ENCODE data around the gene METTL1.

METTL1 gene

GRCh38 chr12:57732270-57732669 lies 39.6 kb downstream of the METTL1 start:
- Histone ChIP-seq H3K4me1 (ENCODE audit: insufficient read depth, low read length, poor library complexity, severe bottlenecking) (no peaks in the 10 kb centered on the region), H3K36me3 (ENCODE audit: insufficient read depth, low read length) (peaks cover 70% of the 10 kb centered on the region; the same call in 1 of the 2 replicates), H4K20me1 (ENCODE audit: insufficient read depth, low read length, poor library complexity, severe bottlenecking) (peaks cover 17% of the 10 kb centered on the region), H3K4me3 (ENCODE audit: low read length, poor library complexity, severe bottlenecking) (no peak overlapping the region), H3K9me3 (ENCODE audit: insufficient read depth, low read depth, low read length) (no peaks in the 10 kb centered on the region), H3K4me2 (ENCODE audit: low read depth, low read length, poor library complexity, severe bottlenecking) (no peak overlapping the region), H3K9ac (ENCODE audit: low read depth, low read length, poor library complexity, severe bottlenecking) (no peak overlapping the region), H3K9me2 (replicated peaks; ENCODE audit: low read depth, low read length) (no peaks in the 10 kb centered on the region), H3F3A (ENCODE audit: low read depth) (no peaks in the 10 kb centered on the region), H2AFZ (ENCODE audit: low read length) (no peak overlapping the region), H3K27me3 (ENCODE audit: insufficient read depth, low read length, poor library complexity, severe bottlenecking) (no peaks in the 10 kb centered on the region), H3K79me2 (ENCODE audit: insufficient read depth, low read length) (peaks cover 25% of the 10 kb centered on the region; the same call in 1 of the 2 replicates)
- no peak for TF ChIP-seq EZH2phosphoT487 (IDR thresholded peaks at IDR 0.05; ENCODE audit: borderline replicate concordance)
- TF ChIP-seq CTCF (conservative IDR thresholded peaks at IDR 0.05; ENCODE audit: low read length): no peak

GRCh38 chr12:57731411-57732080 lies 40.4 kb downstream of the METTL1 start:
- Histone ChIP-seq H3K79me2 (ENCODE audit: insufficient read depth, low read length) (peaks cover 18% of the 10 kb centered on the region; the same call in 1 of the 2 replicates), H2AFZ (ENCODE audit: low read length) (no peak overlapping the region), H3F3A (ENCODE audit: low read depth) (no peaks in the 10 kb centered on the region), H3K36me3 (ENCODE audit: insufficient read depth, low read length) (peaks cover 75% of the 10 kb centered on the region; the same call in 1 of the 2 replicates), H3K4me3 (ENCODE audit: low read length, poor library complexity, severe bottlenecking) (no peak overlapping the region), H3K9me2 (replicated peaks; ENCODE audit: low read depth, low read length) (no peaks in the 10 kb centered on the region), H3K4me1 (ENCODE audit: insufficient read depth, low read length, poor library complexity, severe bottlenecking) (no peaks in the 10 kb centered on the region), H3K9ac (ENCODE audit: low read depth, low read length, poor library complexity, severe bottlenecking) (no peak overlapping the region), H3K4me2 (ENCODE audit: low read depth, low read length, poor library complexity, severe bottlenecking) (no peak overlapping the region), H3K9me3 (ENCODE audit: insufficient read depth, low read depth, low read length) (no peaks in the 10 kb centered on the region), H3K27me3 (ENCODE audit: insufficient read depth, low read length, poor library complexity, severe bottlenecking) (no peaks in the 10 kb centered on the region), H4K20me1 (ENCODE audit: insufficient read depth, low read length, poor library complexity, severe bottlenecking) (peaks cover 11% of the 10 kb centered on the region)
- TF ChIP-seq CTCF (conservative IDR thresholded peaks at IDR 0.05; ENCODE audit: low read length) (no peak), EZH2phosphoT487 (IDR thresholded peaks at IDR 0.05; ENCODE audit: borderline replicate concordance) (no peak)

- Histone ChIP-seq H3K9ac (ENCODE audit: low read depth, low read length, poor library complexity, severe bottlenecking) (no peak overlapping the region), H4K20me1 (ENCODE audit: insufficient read depth, low read length, poor library complexity, severe bottlenecking) (peaks cover 2% of the 10 kb centered on the region), H3F3A (ENCODE audit: low read depth) (no peaks in the 10 kb centered on the region), H2AFZ (ENCODE audit: low read length) (no peak overlapping the region), H3K27me3 (ENCODE audit: insufficient read depth, low read length, poor library complexity, severe bottlenecking) (no peaks in the 10 kb centered on the region), H3K79me2 (ENCODE audit: insufficient read depth, low read length) (peaks cover 7% of the 10 kb centered on the region; the same call in 1 of the 2 replicates), H3K4me2 (ENCODE audit: low read depth, low read length, poor library complexity, severe bottlenecking) (no peak overlapping the region), H3K4me3 (ENCODE audit: low read length, poor library complexity, severe bottlenecking) (no peak overlapping the region), H3K4me1 (ENCODE audit: insufficient read depth, low read length, poor library complexity, severe bottlenecking) (no peaks in the 10 kb centered on the region), H3K36me3 (ENCODE audit: insufficient read depth, low read length) (peaks cover 81% of the 10 kb centered on the region; the same call in 1 of the 2 replicates), H3K9me3 (ENCODE audit: insufficient read depth, low read depth, low read length) (no peaks in the 10 kb centered on the region), H3K9me2 (replicated peaks; ENCODE audit: low read depth, low read length) (no peaks in the 10 kb centered on the region)
- TF ChIP-seq EZH2phosphoT487 (IDR thresholded peaks at IDR 0.05; ENCODE audit: borderline replicate concordance) (no peak), CTCF (conservative IDR thresholded peaks at IDR 0.05; ENCODE audit: low read length) (no peak)
These were observed 41.4 kb downstream of the METTL1 start for GRCh38 chr12:57730336-57731067.

Measured in Loucy (cell line).